Breast epithelium (tissue), 4 donors: Measurements from ENCODE around the gene IRS1. TPM values are rescaled to one million over a fixed set of nuclear protein-coding genes. Genes with fewer than 3 reads are reported as not detected.

Experiments
- DNase-seq, 2 donors: peaks; one replicate each; pipeline ENCODE4 v3.0.0-alpha.2; 2019; ENCODE audit warnings: low spot score in 2 of 2
- H3K27ac ChIP-seq, 2 donors: fragments of 200-600 bp; sonication (generic) in 1 of 2; one replicate each; pipeline ENCODE4 v1.5.1; 2016 to 2019; ENCODE audit warnings: mild to moderate bottlenecking in 1 of 2
- H3K27me3 ChIP-seq, 2 donors: fragments of 200-600 bp; sonication (generic) in 1 of 2; one replicate each; pipeline versions ENCODE4 v1.5.1 to v1.6.0; 2017 to 2019; ENCODE audit warnings: control low read depth in 1 of 2, mild to moderate bottlenecking in 1 of 2
- H3K36me3 ChIP-seq: fragments of 200-600 bp; one replicate; pipeline ENCODE4 v1.5.1; 2019
- H3K4me1 ChIP-seq, 2 donors: fragments of 200-600 bp; sonication (generic); one replicate each; pipeline ENCODE4 v1.5.1; 2016 to 2019; ENCODE audit warnings: control low read depth in 1 of 2
- H3K4me3 ChIP-seq, 3 donors: fragments of 200-600 bp; sonication (generic); 1 replicate in 2 of 3; 2 replicates in 1 of 3; pipeline ENCODE4 v1.5.1; 2016 to 2019; ENCODE audit warnings: mild to moderate bottlenecking in 3 of 3, moderate library complexity in 2 of 3
- H3K9me3 ChIP-seq, 2 donors: fragments of 200-600 bp; sonication (generic) in 1 of 2; one replicate each; pipeline ENCODE4 v1.5.1; 2016 to 2019; ENCODE audit warnings: control low read depth in 1 of 2
- POLR2A ChIP-seq: fragments of 450-650 bp; IDR thresholded peaks from one replicate; pipeline ENCODE4 v1.6.1; 2016; ENCODE audit warnings: antibody characterized with exemption, mild to moderate bottlenecking, moderate library complexity
- POLR2AphosphoS5 ChIP-seq, 3 donors: sonication (generic); formaldehyde crosslinking; IDR thresholded peaks; one replicate each; pipeline ENCODE4 v1.6.1; 2017; ENCODE audit warnings: antibody characterized with exemption in 3 of 3
- intact Hi-C: fragments of 100-400 bp; cut with DNase I; formaldehyde crosslinking; loops from one replicate; pipeline ENCODE4 v1.15.1; 2023; ENCODE audit warnings: low total_unique reads
- total RNA-seq, 3 donors: library from RNA; depleted of rRNA; stranded (reverse); fragments of >200 nt; gene quantifications; one replicate each; pipeline ENCODE4 v1.1.0, GENCODE V29; 2016
- TF ChIP-seq, protein P1 (sequence below), 3 donors: fragments of 450-650 bp; IDR thresholded peaks; one replicate each; pipeline ENCODE4 v1.5.1; 2016 to 2017; ENCODE audit warnings: antibody characterized with exemption in 3 of 3, mild to moderate bottlenecking in 3 of 3, moderate library complexity in 3 of 3

The IRS1 gene
- total RNA-seq, 3 donors from 2014 or later: 18.4 to 48.3 (median 22.3) TPM

DNA sequence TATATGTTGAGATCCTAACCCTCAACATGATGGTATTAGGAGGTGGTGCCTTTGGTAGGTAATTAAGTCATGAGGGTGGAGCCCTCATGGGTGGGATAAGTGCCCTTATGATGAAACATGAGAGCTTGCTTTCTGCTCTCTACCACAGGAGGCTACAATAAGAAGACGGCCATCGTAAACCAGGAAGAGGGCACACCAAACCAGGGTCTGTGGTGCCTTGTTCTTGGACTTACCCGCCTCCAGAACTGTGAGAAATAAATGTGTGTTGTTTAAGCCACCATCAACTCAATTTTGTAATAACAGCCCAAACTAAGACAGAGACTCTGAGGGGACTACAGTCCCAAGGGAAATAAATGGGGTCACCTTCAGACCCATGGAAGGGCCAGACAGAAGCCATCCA, 52.3 kb downstream of the IRS1 start:
- intact Hi-C loops: loop anchor here (10.0 kb wide), 1 partner anchor 48 kb away; the partner anchor contains the start of gene IRS1

DNA sequence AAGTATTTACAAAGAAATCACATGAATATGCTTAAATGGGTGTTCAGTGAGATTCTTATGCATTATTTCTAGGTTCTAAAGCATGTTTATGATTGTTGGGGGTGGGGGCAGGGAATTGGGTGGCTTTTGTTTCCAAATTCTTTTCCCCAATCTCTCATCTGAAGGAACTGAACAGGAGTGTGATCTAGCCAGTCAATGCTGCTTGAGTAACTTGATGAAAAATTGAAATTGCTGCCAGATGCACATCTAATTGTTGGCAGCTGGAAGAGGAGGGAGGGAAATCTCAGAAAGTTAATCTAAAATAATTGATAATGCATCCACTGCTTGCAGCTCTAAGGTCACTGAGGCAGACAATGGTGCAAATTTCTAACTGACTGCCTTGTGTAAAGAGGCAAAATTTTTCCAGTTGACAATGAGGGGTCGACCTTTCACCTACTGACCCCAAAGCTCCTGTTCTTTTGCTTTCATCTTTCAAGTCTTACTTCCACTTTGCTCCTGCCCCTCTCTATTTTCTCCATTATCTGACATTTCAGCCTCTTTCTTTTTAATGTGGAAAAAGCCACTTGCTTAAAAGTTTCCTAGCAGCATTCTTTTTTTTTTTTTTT, 53.3 kb downstream of the IRS1 start:
- no peaks in the 10 kb centered on the region for H3K9me3 ChIP-seq
- peaks cover 0 to 8% of the 10 kb centered on the region in 2 donors for H3K4me1 ChIP-seq
- no peak for DNase-seq
- H3K27me3 ChIP-seq: no peaks in the 10 kb centered on the region
- peak overlapping the region in 1 of 2 donors; percentile 77 for H3K27ac ChIP-seq
- no peaks in the 10 kb centered on the region for H3K36me3 ChIP-seq
- H3K4me3 ChIP-seq: no peak overlapping the region
- TF ChIP-seq, protein P1, sequence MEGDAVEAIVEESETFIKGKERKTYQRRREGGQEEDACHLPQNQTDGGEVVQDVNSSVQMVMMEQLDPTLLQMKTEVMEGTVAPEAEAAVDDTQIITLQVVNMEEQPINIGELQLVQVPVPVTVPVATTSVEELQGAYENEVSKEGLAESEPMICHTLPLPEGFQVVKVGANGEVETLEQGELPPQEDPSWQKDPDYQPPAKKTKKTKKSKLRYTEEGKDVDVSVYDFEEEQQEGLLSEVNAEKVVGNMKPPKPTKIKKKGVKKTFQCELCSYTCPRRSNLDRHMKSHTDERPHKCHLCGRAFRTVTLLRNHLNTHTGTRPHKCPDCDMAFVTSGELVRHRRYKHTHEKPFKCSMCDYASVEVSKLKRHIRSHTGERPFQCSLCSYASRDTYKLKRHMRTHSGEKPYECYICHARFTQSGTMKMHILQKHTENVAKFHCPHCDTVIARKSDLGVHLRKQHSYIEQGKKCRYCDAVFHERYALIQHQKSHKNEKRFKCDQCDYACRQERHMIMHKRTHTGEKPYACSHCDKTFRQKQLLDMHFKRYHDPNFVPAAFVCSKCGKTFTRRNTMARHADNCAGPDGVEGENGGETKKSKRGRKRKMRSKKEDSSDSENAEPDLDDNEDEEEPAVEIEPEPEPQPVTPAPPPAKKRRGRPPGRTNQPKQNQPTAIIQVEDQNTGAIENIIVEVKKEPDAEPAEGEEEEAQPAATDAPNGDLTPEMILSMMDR (IDR thresholded peaks at IDR 0.05): no peak
- TF ChIP-seq POLR2A (no peak), POLR2AphosphoS5 (IDR thresholded peaks at IDR 0.05) (no peak)
- intact Hi-C loops: loop anchor here (10.0 kb wide), 1 partner anchor 49 kb away; the partner anchor contains the start of gene IRS1

More for the DNA sequence above, 52.3 kb downstream of the IRS1 start:
- H3K27me3 ChIP-seq: no peaks in the 10 kb centered on the region
- peaks cover 0 to 8% of the 10 kb centered on the region in 2 donors for H3K4me1 ChIP-seq
- no peak overlapping the region for H3K4me3 ChIP-seq
- TF ChIP-seq, protein P1 (IDR thresholded peaks at IDR 0.05): no peak
- no peak for TF ChIP-seq POLR2A
- TF ChIP-seq POLR2AphosphoS5 (IDR thresholded peaks at IDR 0.05): no peak
- no peak for DNase-seq
- no peaks in the 10 kb centered on the region for H3K36me3 ChIP-seq
- H3K9me3 ChIP-seq: no peaks in the 10 kb centered on the region
- peak overlapping the region; percentile 34 to 77 for H3K27ac ChIP-seq

DNA sequence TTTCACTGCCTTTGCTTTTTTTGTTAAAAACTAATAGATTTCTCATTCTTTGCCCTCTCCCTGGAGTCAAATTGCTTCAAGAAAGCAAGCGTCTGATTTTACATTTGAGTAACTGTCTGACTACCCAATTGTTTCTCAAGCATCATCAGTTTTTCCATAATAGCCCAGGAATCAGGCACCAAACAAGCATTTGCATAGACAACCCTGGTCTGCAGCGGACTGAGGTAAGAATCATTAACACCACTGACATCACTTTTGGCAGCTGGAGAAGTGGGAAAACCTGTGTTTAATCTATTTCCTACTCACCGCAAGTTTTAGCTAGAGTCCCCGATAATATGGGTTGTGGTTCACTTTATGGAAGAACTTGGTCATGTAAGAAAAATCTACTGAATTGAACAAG, 55.7 kb downstream of the IRS1 start:
- no peaks in the 10 kb centered on the region for H3K27me3 ChIP-seq
- peaks cover 6 to 7% of the 10 kb centered on the region in 2 donors for H3K4me1 ChIP-seq
- no peaks in the 10 kb centered on the region for H3K36me3 ChIP-seq
- DNase-seq: no peak
- H3K27ac ChIP-seq: peak overlapping the region; percentile 48 to 83
- no peak overlapping the region for H3K4me3 ChIP-seq
- no peaks in the 10 kb centered on the region for H3K9me3 ChIP-seq
- intact Hi-C loops: loop anchor here (10.0 kb wide), 1 partner anchor 51 kb away; the partner anchor contains the start of gene IRS1
- TF ChIP-seq POLR2AphosphoS5 (IDR thresholded peaks at IDR 0.05): no peak
- TF ChIP-seq, protein P1 (IDR thresholded peaks at IDR 0.05): no peak
- TF ChIP-seq POLR2A: no peak

DNA sequence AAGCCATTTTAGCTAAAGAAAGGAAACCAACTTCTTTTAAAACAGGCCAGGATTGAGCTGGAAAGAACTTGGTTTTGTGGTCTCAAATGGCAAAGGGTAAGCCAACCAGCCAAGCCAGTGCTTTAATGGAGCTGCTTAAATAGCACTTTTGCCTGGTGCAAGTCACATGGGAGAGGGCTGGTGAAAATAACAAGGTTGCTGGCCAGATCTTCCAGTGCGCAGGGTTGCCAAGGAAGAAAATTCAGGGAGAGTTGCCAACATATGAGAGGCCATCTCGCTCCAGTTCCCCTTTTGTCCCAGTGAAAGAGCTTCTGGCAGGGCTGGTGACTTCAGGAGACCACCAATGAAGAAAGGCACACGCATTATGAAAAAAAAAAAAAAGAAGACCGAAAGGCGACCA, 57.3 kb downstream of the IRS1 start:
- H3K27ac ChIP-seq: peak overlapping the region; percentile 62 to 83
- H3K36me3 ChIP-seq: no peaks in the 10 kb centered on the region
- TF ChIP-seq, protein P1 (IDR thresholded peaks at IDR 0.05): no peak
- TF ChIP-seq POLR2A (no peak), POLR2AphosphoS5 (IDR thresholded peaks at IDR 0.05) (no peak)
- peak in 1 of 2 donors; percentile 68 for DNase-seq
- no peak overlapping the region for H3K4me3 ChIP-seq
- intact Hi-C loops: loop anchor here (10.0 kb wide), 1 partner anchor 52 kb away; the partner anchor contains the start of gene IRS1
- peaks cover 5 to 6% of the 10 kb centered on the region in 2 donors for H3K4me1 ChIP-seq
- no peaks in the 10 kb centered on the region for H3K9me3 ChIP-seq
- H3K27me3 ChIP-seq: no peaks in the 10 kb centered on the region

DNA sequence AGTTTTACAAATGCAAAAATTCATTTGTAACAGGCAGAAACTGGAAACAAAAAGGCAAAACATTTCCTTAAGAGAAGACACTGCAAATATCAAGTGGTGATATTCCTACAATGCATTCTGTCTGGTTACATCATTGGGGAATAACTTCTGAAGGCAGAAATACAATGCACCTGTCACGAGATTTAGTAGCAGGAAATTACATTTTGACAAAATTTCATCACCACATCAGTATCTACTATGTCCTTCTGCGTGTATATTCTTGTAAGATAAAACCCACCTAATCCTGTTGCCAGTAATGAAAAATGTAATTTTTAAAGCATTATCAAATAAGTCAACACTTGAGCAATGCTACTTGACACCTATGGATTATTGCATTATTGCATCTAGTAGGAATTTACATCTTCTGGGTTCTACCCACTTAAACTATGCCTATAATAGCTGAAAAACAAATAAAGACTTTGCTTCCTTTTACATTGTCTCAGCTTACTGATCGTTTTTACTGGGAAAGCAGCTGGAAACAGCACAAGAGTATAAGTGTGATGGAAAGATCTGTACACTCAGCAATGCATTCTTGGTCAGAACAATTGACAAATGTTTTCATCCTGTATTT, 59.5 kb downstream of the IRS1 start:
- Histone ChIP-seq H3K27me3 (no peaks in the 10 kb centered on the region), H3K27ac (peak overlapping the region; percentile 20 to 83), H3K4me1 (peaks cover 5 to 6% of the 10 kb centered on the region in 2 donors), H3K9me3 (no peaks in the 10 kb centered on the region), H3K36me3 (no peaks in the 10 kb centered on the region), H3K4me3 (no peak overlapping the region)
- TF ChIP-seq POLR2AphosphoS5 (IDR thresholded peaks at IDR 0.05) (no peak), POLR2A (no peak)
- TF ChIP-seq, protein P1 (IDR thresholded peaks at IDR 0.05): no peak
- DNase-seq: no peak
- intact Hi-C loops: loop anchor here (10.0 kb wide), 1 partner anchor 55 kb away; the partner anchor contains the start of gene IRS1
